Endothelial cell of umbilical vein (primary cell): Measurements from ENCODE around the gene NPPC. TPM values are rescaled to one million over a fixed set of nuclear protein-coding genes. Genes with fewer than 3 reads are reported as not detected.
A peak's percentile ranks its signal among the peaks of the same experiment; 100 is the strongest.

Experiments
- BruUV-seq: library from RNA; stranded (reverse); fragments of 400-500 nt; replicated peaks from 2 replicates; lab custom pipeline; 2021; lab: Mats Ljungman, UMichigan
- CTCF ChIA-PET: fragments of 300-600, 350-600 bp; sonication (Branson Sonifier 250); formaldehyde crosslinking; loops from one replicate; lab custom pipeline; 2021; ENCODE audit warnings: antibody characterized with exemption, inconsistent platforms; lab: Charles Lee
- POLR2A ChIA-PET: fragments of 300-600, 350-600 bp; sonication (Branson Sonifier 250); formaldehyde crosslinking; loops from one replicate; lab custom pipeline; 2021; ENCODE audit warnings: antibody characterized with exemption, inconsistent platforms; lab: Charles Lee
- DNase-seq: peaks from one replicate; pipeline ENCODE4 v3.0.0-alpha.2; 2011; ENCODE audit warnings: low read depth, low spot score
- FAIRE-seq: peaks from 2 replicates; lab custom pipeline; 2011; peaks lifted over from hg19 to GRCh38; lab: Jason Lieb, UNC
- H2AFZ ChIP-seq: 2 replicates; pipeline ENCODE4 v1.6.0; 2012; ENCODE audit warnings: low read depth, low read length, control low read depth, inconsistent platforms
- H3K27ac ChIP-seq: 2 replicates; pipeline ENCODE4 v1.5.1; 2011; ENCODE audit warnings: low read depth, mild to moderate bottlenecking, control low read depth, low read length, moderate library complexity; ENCODE audit not compliant: insufficient read depth
- H3K27me3 ChIP-seq, 2 experiments: 2 replicates each; pipeline versions ENCODE4 v1.6.0 to v1.6.1; 2011; ENCODE audit warnings: low read length in 2 of 2, mixed read lengths in 1 of 2; ENCODE audit not compliant: control insufficient read depth in 2 of 2, insufficient read depth in 2 of 2
- H3K36me3 ChIP-seq, 2 experiments: 2 replicates in 1 of 2; 3 replicates in 1 of 2; pipeline ENCODE4 v1.5.1; 2011; ENCODE audit warnings: low read length in 2 of 2, mild to moderate bottlenecking in 1 of 2, moderate library complexity in 1 of 2; ENCODE audit not compliant: control insufficient read depth in 2 of 2, insufficient read depth in 2 of 2; ENCODE audit errors: extremely low read depth in 1 of 2
- H3K4me1 ChIP-seq: 3 replicates; pipeline ENCODE4 v1.5.1; 2011; ENCODE audit warnings: mild to moderate bottlenecking, low read length; ENCODE audit not compliant: control insufficient read depth, insufficient read depth; ENCODE audit errors: extremely low read depth
- H3K4me2 ChIP-seq: 2 replicates; pipeline ENCODE4 v1.6.1; 2011; ENCODE audit warnings: low read length, control low read depth, mixed read lengths; ENCODE audit not compliant: insufficient read depth
- H3K4me3 ChIP-seq, 3 experiments: fragments of 200-600 bp in 1 of 3; sonication (generic), shearing (Covaris generic) in 1 of 3; replicated peaks in 1 of 3; 2 replicates each; pipeline ENCODE4 v1.5.1; 2011 to 2016; ENCODE audit warnings: control low read depth in 3 of 3, low read length in 3 of 3, mild to moderate bottlenecking in 2 of 3, inconsistent platforms in 1 of 3, low read depth in 1 of 3, moderate library complexity in 1 of 3; ENCODE audit not compliant: insufficient read depth in 1 of 3
- H3K79me2 ChIP-seq: 2 replicates; pipeline ENCODE4 v1.6.0; 2012; ENCODE audit warnings: low read length, inconsistent platforms; ENCODE audit not compliant: control insufficient read depth, insufficient read depth
- H3K9ac ChIP-seq: replicated peaks from 2 replicates; pipeline ENCODE3; 2011; ENCODE audit warnings: low read length, control low read depth; ENCODE audit not compliant: insufficient read depth; ENCODE audit errors: extremely low read depth
- H3K9me1 ChIP-seq: replicated peaks from 3 replicates; pipeline ENCODE4 v1.6.0; 2011; ENCODE audit warnings: mild to moderate bottlenecking, low read length; ENCODE audit not compliant: control insufficient read depth, insufficient read depth; ENCODE audit errors: extremely low read depth
- H3K9me3 ChIP-seq: replicated peaks from 2 replicates; pipeline ENCODE4 v1.5.1; 2012; ENCODE audit warnings: low read length, inconsistent platforms; ENCODE audit not compliant: control insufficient read depth, insufficient read depth
- H4K20me1 ChIP-seq: replicated peaks from 2 replicates; pipeline ENCODE3; 2011; ENCODE audit warnings: mild to moderate bottlenecking, low read length; ENCODE audit not compliant: control insufficient read depth, insufficient read depth; ENCODE audit errors: extremely low read depth
- EZH2 ChIP-seq: IDR thresholded peaks from 2 replicates; pipeline ENCODE4 v1.6.1; 2012; ENCODE audit warnings: borderline replicate concordance, low read depth, mild to moderate bottlenecking, moderate library complexity, low read length, inconsistent platforms; ENCODE audit not compliant: severe bottlenecking
- GATA2 ChIP-seq: IDR thresholded peaks from 2 replicates; pipeline ENCODE4 v1.7.0; 2011; ENCODE audit warnings: low read depth, mild to moderate bottlenecking, moderate library complexity, mixed read lengths, low read length; ENCODE audit not compliant: insufficient read length, insufficient read depth
- JUN ChIP-seq: IDR thresholded peaks from 2 replicates; pipeline ENCODE4 v1.6.1; 2011; ENCODE audit warnings: borderline replicate concordance, low read depth; ENCODE audit not compliant: insufficient read length, insufficient read depth
- MYC ChIP-seq: IDR thresholded peaks from one replicate; pipeline ENCODE4 v1.6.1; 2011; ENCODE audit warnings: mild to moderate bottlenecking, low read depth, low read length
- POLR2A ChIP-seq: IDR thresholded peaks from 2 replicates; pipeline ENCODE4 v1.6.1; 2012; ENCODE audit warnings: low read depth, mild to moderate bottlenecking, control low read depth, low read length
- POLR2AphosphoS5 ChIP-seq: IDR thresholded peaks from 2 replicates; pipeline ENCODE4 v1.6.1; 2012; ENCODE audit warnings: low read depth, mild to moderate bottlenecking, control low read depth, low read length, moderate library complexity; ENCODE audit not compliant: insufficient read depth
- dilution Hi-C: fragments of 300-500 bp; cut with MboI; formaldehyde crosslinking; loops from one replicate; pipeline ENCODE4 v1.15.0; 2019; ENCODE audit warnings: low sequenced_read_pairs; ENCODE audit not compliant: extremely low pct_ligation_motif_present
- intact Hi-C: fragments of 100-400 bp; cut with micrococcal nuclease; formaldehyde crosslinking; loops from one replicate; pipeline ENCODE4 v1.10.0; 2022
- polyA plus RNA-seq, 4 experiments: library from polyadenylated mRNA; depleted of rRNA in 3 of 4; stranded (reverse) in 3 of 4; unstranded in 1 of 4; fragments of >200 nt; gene quantifications; 2 replicates each; pipeline versions ENCODE4 v1.2.1 to v1.2.3, GENCODE V29; 2011 to 2012; ENCODE audit warnings: missing spikeins in 1 of 4
- total RNA-seq: library from RNA; stranded (reverse); gene quantifications from 2 replicates; pipeline ENCODE4 v1.2.3, GENCODE V29; 2021
- TF ChIP-seq, protein P1 (sequence below), 2 donors: IDR thresholded peaks; 1 replicate in 1 of 2; 2 replicates in 1 of 2; pipeline ENCODE4 v1.5.1; 2011; ENCODE audit warnings: low read length in 2 of 2, mild to moderate bottlenecking in 2 of 2, moderate library complexity in 2 of 2, control low read depth in 1 of 2, inconsistent platforms in 1 of 2, low read depth in 1 of 2; ENCODE audit not compliant: insufficient read depth in 1 of 2; ENCODE audit errors: extremely low read depth in 1 of 2

NPPC gene
- total and polyA plus RNA-seq, 2 donors (not counting 3 experiments of a cell fraction or from before 2014, with no cell fraction given): not detected

DNA sequence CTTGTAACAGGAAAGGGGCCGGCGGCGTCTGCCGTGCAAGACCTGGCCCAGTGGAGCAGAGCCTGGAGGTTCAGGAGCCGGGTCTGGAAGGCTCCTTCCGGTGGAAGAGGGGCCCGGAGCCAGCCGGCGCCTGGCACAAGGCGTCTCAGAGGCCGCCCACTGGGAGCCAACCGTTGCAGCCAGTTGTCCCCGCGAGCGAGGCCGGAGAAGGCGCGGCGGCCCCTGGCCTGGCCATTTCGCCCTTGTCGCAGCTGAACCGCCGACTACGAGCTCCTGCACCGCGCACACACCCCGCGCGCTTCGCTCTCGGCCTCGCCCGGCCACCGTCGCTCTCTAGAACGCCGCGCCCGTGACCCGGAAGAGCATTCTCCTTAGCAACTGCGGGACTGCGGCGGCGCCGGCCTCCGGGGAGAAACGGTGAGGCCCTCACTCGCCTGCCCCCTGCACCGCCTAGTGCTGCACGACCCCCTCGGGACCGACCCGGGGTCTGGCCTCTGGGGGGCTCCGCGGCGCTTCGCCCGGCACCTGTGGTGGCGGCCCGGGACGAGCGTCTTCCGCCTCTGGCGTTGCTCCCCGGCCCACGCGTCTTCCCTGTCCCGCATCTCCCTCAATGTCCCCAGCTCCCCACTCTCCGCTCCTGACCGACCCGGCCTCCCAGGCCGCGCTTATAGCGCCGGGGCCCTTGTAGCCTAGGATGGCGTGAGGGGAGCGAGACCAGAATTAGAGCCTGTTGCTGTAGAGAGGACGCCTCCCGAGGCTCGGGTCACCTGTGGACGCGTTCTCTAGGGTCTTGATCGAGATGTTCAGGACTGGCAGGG, 35.4 kb upstream of the NPPC start, which contains the start of gene DIS3L2:
Gene DIS3L2 (plus strand): TSS at position 365 of the 818 bp plus-strand sequence. CDS start 53,215 bp downstream, outside the sequence.
- peak; percentile 82 for DNase-seq
- dilution Hi-C loops (no loop called here), intact Hi-C loops (loop anchor here (1.0 kb wide), 1 partner anchor 35 kb away; the partner anchor contains the start of gene NPPC)
- Histone ChIP-seq H4K20me1 (no peaks in the 10 kb centered on the region), H3K27ac (peak within 1 kb of the TSS; percentile 51), H3K4me3 (peak within 1 kb of the TSS; percentile 69 to 84 (median 80)), H3K79me2 (peaks cover 25% of the 10 kb centered on the region), H2AFZ (peak within 1 kb of the TSS; percentile 96), H3K27me3 (no peaks in the 10 kb centered on the region), H3K4me2 (peak within 1 kb of the TSS; percentile 75), H3K9me3 (no peaks in the 10 kb centered on the region), H3K9me1 (no peaks in the 10 kb centered on the region), H3K9ac (peak within 1 kb of the TSS; percentile 53), H3K4me1 (peaks cover 5% of the 10 kb centered on the region), H3K36me3 (no peaks in the 10 kb centered on the region)
- TF ChIP-seq POLR2AphosphoS5: peak; percentile 82
- no peak for TF ChIP-seq MYC
- peak; percentile 86 for TF ChIP-seq POLR2A
- TF ChIP-seq GATA2: no peak
- TSS peak; percentile 84 for BruUV-seq
- ChIA-PET POLR2A (interaction anchor here (1.5 kb wide), 1 partner anchor 19 kb away, joined by 3 read pairs; no protein-coding TSS in a partner anchor), CTCF (interaction anchor here (0.9 to 1.0 kb wide), 3 partner anchors 21 to 181 kb away, joined by 3 to 9 read pairs (median 5); no protein-coding TSS in a partner anchor)
- peak; percentile 85 for FAIRE-seq

DNA sequence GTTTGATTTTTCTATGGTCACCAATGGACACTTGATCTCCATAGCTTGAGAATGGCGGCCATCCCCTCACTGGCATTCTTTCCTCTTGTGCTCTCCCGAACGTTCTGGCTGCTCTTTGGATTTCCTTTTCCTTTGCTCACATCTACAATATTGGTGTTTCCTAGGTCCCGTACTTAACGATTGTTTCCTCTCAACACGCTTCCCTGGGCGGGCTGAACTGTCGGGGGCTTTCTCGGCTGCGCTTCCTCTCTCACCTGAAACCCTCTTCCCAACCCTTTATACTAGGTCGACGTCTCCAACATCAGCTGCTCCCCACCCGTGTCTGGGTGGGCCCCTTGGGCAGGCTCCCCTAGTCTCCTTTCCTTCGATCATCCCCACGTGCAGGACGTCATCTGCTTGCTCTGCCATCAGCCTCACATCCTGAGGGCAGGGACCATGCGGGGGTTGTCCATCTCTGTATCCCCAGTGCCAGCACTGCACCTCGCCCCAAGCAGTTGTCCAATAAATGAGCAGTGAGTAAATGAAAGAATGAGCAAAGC, 34.7 kb upstream of the NPPC start:
- intact Hi-C loops: loop anchor here (1.0 kb wide), 1 partner anchor 35 kb away; the partner anchor contains the start of gene NPPC
- CTCF ChIA-PET: interaction anchor here (0.9 to 1.0 kb wide), 3 partner anchors 20 to 181 kb away, joined by 3 to 9 read pairs (median 5); no protein-coding TSS in a partner anchor

More for the DNA sequence above, 34.7 kb upstream of the NPPC start:
- H3K9me3 ChIP-seq: no peaks in the 10 kb centered on the region
- peak overlapping the region; percentile 51 for H3K27ac ChIP-seq
- H3K4me3 ChIP-seq: peak overlapping the region; percentile 69 to 84 (median 80)
- peaks cover 25% of the 10 kb centered on the region for H3K79me2 ChIP-seq
- H4K20me1 ChIP-seq: no peaks in the 10 kb centered on the region
- TF ChIP-seq MYC: no peak
- TF ChIP-seq JUN: no peak
- TF ChIP-seq, protein P1, sequence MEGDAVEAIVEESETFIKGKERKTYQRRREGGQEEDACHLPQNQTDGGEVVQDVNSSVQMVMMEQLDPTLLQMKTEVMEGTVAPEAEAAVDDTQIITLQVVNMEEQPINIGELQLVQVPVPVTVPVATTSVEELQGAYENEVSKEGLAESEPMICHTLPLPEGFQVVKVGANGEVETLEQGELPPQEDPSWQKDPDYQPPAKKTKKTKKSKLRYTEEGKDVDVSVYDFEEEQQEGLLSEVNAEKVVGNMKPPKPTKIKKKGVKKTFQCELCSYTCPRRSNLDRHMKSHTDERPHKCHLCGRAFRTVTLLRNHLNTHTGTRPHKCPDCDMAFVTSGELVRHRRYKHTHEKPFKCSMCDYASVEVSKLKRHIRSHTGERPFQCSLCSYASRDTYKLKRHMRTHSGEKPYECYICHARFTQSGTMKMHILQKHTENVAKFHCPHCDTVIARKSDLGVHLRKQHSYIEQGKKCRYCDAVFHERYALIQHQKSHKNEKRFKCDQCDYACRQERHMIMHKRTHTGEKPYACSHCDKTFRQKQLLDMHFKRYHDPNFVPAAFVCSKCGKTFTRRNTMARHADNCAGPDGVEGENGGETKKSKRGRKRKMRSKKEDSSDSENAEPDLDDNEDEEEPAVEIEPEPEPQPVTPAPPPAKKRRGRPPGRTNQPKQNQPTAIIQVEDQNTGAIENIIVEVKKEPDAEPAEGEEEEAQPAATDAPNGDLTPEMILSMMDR (IDR thresholded peaks at IDR 0.05; ENCODE audit: extremely low read depth in 1 of 2, insufficient read depth in 1 of 2, low read depth in 1 of 2, low read length in 2 of 2): no peak
- no peak for TF ChIP-seq POLR2A
- TF ChIP-seq GATA2: no peak
- no peak for TF ChIP-seq POLR2AphosphoS5
- TF ChIP-seq EZH2: no peak
- H3K4me1 ChIP-seq: peaks cover 5% of the 10 kb centered on the region
- peak overlapping the region; percentile 53 for H3K9ac ChIP-seq
- dilution Hi-C loops: no loop called here
- no peaks in the 10 kb centered on the region for H3K27me3 ChIP-seq
- no peaks in the 10 kb centered on the region for H3K36me3 ChIP-seq
- H3K9me1 ChIP-seq: no peaks in the 10 kb centered on the region
- no peak for FAIRE-seq
- peak overlapping the region; percentile 63 for H3K4me2 ChIP-seq
- POLR2A ChIA-PET: interaction anchor here (1.5 kb wide), 1 partner anchor 19 kb away, joined by 3 read pairs; no protein-coding TSS in a partner anchor
- no TSS peak for BruUV-seq
- H2AFZ ChIP-seq: peak overlapping the region; percentile 96
- no peak for DNase-seq
